HepG2 (cell line): ENCODE data around the gene PARVA. TPM values are rescaled to one million over a fixed set of nuclear protein-coding genes. Genes with fewer than 3 reads are reported as not detected.
A peak's percentile ranks its signal among the peaks of the same experiment; 100 is the strongest.
"Not testable (repeated sequence)": the region's sequence is repeated elsewhere in the genome, so short reads cannot be mapped to it uniquely, and the experiment has no call there.

ENCODE experiments used
- EP300 ChIP-seq, 3 experiments: sonication (generic) in 1 of 3; formaldehyde crosslinking in 1 of 3; IDR thresholded peaks; 2 replicates each; pipeline versions ENCODE4 v1.5.1 to v1.6.1; 2011 to 2020; ENCODE audit warnings: low read depth in 2 of 3, low read length in 2 of 3, borderline replicate concordance in 1 of 3, improper control_type of control experiment in 1 of 3, mild to moderate bottlenecking in 1 of 3, missing genetic modification reagents in 1 of 3, moderate library complexity in 1 of 3
- MEIS2 ChIP-seq: sonication (generic); formaldehyde crosslinking; IDR thresholded peaks from 2 replicates; pipeline ENCODE4 v1.9.0; 2021; ENCODE audit warnings: mild to moderate bottlenecking, missing genetic modification reagents
- RXRA ChIP-seq: sonication (generic); formaldehyde crosslinking; IDR thresholded peaks from 2 replicates; pipeline ENCODE4 v1.5.1; 2020; ENCODE audit warnings: missing genetic modification reagents
- SOX13 ChIP-seq, 3 experiments: fragments of 450-650 bp in 1 of 3; sonication (generic) in 1 of 3; formaldehyde crosslinking in 1 of 3; IDR thresholded peaks in 2 of 3; conservative IDR thresholded peaks in 1 of 3; 2 replicates each; pipeline versions ENCODE4 v1.5.0 to v1.6.1; 2016 to 2020; ENCODE audit warnings: antibody characterized with exemption in 1 of 3, mild to moderate bottlenecking in 1 of 3, missing compliant biosample characterization in 1 of 3, missing genetic modification reagents in 1 of 3, moderate library complexity in 1 of 3
- polyA plus RNA-seq, 8 experiments: library from polyadenylated mRNA; depleted of rRNA in 3 of 8; stranded (reverse) in 7 of 8; unstranded in 1 of 8; fragments of >200 nt; fragmentation: Illumina TruSeq in 4 of 8; extraction: Trizol in 4 of 8; gene quantifications; 2 replicates each; pipeline versions ENCODE4 v1.2.1 to v1.2.3, GENCODE V29; 2011 to 2016; ENCODE audit warnings: low read depth in 4 of 8, missing spikeins in 1 of 8, mixed read lengths in 1 of 8; ENCODE audit not compliant: insufficient read depth in 1 of 8
- total RNA-seq, 5 experiments: library from RNA; depleted of rRNA; stranded (reverse); fragments of >200 nt; fragmentation: Illumina TruSeq; extraction: Trizol; gene quantifications; 2 replicates each; pipeline ENCODE4 v1.2.3, GENCODE V29; 2016; ENCODE audit warnings: low read depth in 1 of 5
- TF ChIP-seq, protein P1 (sequence below): IDR thresholded peaks from 2 replicates; pipeline ENCODE4 v1.6.1; 2016; ENCODE audit warnings: low read depth, missing genetic modification reagents, missing compliant biosample characterization
- TF ChIP-seq, protein P2 (sequence below): IDR thresholded peaks from 2 replicates; pipeline ENCODE4 v1.4.0; 2020; ENCODE audit warnings: mild to moderate bottlenecking, missing genetic modification reagents
- TF ChIP-seq, protein P3 (sequence below), 2 experiments: sonication (generic) in 1 of 2; formaldehyde crosslinking in 1 of 2; IDR thresholded peaks; 2 replicates each; pipeline versions ENCODE4 v1.4.0 to v1.6.1; 2016 to 2020; ENCODE audit warnings: borderline replicate concordance in 1 of 2, low read depth in 1 of 2, mild to moderate bottlenecking in 1 of 2, missing genetic modification reagents in 1 of 2

The PARVA gene
- total and polyA plus RNA-seq, 2 of the 13 experiments (the other 11 are each of a cell fraction or from before 2014, with no cell fraction given): 5.9 to 9.1 TPM

DNA sequence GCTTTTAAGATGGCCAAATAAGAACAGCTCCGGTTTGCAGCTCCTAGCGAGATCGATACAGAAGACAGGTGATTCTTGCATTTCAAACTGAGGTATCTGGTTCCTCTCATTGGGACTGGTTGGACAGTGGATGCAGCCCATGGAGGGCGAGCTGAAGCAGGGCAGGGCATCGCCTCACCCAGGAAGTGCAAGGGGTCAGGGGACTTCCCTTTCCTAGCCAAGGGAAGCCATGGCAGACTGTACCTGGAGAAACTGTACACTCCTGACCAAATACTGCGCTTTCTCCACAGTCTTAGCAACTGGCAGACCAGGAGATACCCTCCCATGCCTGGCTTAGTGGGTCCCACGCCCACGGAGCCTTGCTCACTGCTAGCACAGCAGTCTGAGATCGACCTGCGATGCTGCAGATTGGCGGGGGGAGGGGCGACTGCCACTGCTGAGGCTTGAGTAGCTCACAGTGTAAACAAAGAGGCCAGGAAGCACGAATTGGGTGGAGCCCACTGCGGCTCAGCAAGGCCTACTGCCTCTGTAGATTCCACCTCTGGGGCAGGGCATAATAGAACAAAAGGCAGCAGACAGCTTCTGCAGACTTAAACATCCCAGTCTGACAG, 11.3 kb upstream of the PARVA start (continued):
- TF ChIP-seq, protein P1, sequence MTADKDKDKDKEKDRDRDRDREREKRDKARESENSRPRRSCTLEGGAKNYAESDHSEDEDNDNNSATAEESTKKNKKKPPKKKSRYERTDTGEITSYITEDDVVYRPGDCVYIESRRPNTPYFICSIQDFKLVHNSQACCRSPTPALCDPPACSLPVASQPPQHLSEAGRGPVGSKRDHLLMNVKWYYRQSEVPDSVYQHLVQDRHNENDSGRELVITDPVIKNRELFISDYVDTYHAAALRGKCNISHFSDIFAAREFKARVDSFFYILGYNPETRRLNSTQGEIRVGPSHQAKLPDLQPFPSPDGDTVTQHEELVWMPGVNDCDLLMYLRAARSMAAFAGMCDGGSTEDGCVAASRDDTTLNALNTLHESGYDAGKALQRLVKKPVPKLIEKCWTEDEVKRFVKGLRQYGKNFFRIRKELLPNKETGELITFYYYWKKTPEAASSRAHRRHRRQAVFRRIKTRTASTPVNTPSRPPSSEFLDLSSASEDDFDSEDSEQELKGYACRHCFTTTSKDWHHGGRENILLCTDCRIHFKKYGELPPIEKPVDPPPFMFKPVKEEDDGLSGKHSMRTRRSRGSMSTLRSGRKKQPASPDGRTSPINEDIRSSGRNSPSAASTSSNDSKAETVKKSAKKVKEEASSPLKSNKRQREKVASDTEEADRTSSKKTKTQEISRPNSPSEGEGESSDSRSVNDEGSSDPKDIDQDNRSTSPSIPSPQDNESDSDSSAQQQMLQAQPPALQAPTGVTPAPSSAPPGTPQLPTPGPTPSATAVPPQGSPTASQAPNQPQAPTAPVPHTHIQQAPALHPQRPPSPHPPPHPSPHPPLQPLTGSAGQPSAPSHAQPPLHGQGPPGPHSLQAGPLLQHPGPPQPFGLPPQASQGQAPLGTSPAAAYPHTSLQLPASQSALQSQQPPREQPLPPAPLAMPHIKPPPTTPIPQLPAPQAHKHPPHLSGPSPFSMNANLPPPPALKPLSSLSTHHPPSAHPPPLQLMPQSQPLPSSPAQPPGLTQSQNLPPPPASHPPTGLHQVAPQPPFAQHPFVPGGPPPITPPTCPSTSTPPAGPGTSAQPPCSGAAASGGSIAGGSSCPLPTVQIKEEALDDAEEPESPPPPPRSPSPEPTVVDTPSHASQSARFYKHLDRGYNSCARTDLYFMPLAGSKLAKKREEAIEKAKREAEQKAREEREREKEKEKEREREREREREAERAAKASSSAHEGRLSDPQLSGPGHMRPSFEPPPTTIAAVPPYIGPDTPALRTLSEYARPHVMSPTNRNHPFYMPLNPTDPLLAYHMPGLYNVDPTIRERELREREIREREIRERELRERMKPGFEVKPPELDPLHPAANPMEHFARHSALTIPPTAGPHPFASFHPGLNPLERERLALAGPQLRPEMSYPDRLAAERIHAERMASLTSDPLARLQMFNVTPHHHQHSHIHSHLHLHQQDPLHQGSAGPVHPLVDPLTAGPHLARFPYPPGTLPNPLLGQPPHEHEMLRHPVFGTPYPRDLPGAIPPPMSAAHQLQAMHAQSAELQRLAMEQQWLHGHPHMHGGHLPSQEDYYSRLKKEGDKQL (CRISPR knock-in tag): peak; percentile 29; the same call in 1 of the 2 replicates
- not testable (repeated sequence) for TF ChIP-seq SOX13 (IDR thresholded peaks at IDR 0.05); EP300 (CRISPR knock-in tag; IDR thresholded peaks at IDR 0.05; ENCODE audit: borderline replicate concordance)
- TF ChIP-seq SOX13 (CRISPR knock-in tag; conservative IDR thresholded peaks at IDR 0.05 in 1 of 2, IDR thresholded peaks at IDR 0.05 in 1 of 2) (peak in 1 of 2 experiments; percentile 56; a peak in 2 of 4 replicates), MEIS2 (peak; percentile 33; the same call in 1 of the 2 replicates), RXRA (CRISPR knock-in tag) (0 out of 2 replicates have a peak, but pooled peaks have one; percentile 19), EP300 (IDR thresholded peaks at IDR 0.05; ENCODE audit: low read depth in 2 of 2, low read length in 2 of 2) (peak in 1 of 2 experiments; percentile 14; a peak in 1 of 4 replicates)
- TF ChIP-seq, protein P2, sequence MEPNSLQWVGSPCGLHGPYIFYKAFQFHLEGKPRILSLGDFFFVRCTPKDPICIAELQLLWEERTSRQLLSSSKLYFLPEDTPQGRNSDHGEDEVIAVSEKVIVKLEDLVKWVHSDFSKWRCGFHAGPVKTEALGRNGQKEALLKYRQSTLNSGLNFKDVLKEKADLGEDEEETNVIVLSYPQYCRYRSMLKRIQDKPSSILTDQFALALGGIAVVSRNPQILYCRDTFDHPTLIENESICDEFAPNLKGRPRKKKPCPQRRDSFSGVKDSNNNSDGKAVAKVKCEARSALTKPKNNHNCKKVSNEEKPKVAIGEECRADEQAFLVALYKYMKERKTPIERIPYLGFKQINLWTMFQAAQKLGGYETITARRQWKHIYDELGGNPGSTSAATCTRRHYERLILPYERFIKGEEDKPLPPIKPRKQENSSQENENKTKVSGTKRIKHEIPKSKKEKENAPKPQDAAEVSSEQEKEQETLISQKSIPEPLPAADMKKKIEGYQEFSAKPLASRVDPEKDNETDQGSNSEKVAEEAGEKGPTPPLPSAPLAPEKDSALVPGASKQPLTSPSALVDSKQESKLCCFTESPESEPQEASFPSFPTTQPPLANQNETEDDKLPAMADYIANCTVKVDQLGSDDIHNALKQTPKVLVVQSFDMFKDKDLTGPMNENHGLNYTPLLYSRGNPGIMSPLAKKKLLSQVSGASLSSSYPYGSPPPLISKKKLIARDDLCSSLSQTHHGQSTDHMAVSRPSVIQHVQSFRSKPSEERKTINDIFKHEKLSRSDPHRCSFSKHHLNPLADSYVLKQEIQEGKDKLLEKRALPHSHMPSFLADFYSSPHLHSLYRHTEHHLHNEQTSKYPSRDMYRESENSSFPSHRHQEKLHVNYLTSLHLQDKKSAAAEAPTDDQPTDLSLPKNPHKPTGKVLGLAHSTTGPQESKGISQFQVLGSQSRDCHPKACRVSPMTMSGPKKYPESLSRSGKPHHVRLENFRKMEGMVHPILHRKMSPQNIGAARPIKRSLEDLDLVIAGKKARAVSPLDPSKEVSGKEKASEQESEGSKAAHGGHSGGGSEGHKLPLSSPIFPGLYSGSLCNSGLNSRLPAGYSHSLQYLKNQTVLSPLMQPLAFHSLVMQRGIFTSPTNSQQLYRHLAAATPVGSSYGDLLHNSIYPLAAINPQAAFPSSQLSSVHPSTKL (CRISPR knock-in tag): peak; percentile 50; the same call in 1 of the 2 replicates
- TF ChIP-seq, protein P3, sequence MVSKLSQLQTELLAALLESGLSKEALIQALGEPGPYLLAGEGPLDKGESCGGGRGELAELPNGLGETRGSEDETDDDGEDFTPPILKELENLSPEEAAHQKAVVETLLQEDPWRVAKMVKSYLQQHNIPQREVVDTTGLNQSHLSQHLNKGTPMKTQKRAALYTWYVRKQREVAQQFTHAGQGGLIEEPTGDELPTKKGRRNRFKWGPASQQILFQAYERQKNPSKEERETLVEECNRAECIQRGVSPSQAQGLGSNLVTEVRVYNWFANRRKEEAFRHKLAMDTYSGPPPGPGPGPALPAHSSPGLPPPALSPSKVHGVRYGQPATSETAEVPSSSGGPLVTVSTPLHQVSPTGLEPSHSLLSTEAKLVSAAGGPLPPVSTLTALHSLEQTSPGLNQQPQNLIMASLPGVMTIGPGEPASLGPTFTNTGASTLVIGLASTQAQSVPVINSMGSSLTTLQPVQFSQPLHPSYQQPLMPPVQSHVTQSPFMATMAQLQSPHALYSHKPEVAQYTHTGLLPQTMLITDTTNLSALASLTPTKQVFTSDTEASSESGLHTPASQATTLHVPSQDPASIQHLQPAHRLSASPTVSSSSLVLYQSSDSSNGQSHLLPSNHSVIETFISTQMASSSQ (IDR thresholded peaks at IDR 0.05; ENCODE audit: low read depth): not testable (repeated sequence)
- TF ChIP-seq, protein P3 (CRISPR knock-in tag; IDR thresholded peaks at IDR 0.05; ENCODE audit: borderline replicate concordance): 0 out of 2 replicates have a peak, but pooled peaks have one; percentile 34
